Measurements from ENCODE around the gene GLRX3. TPM values are rescaled to one million over a fixed set of nuclear protein-coding genes. Genes with fewer than 3 reads are reported as not detected.

Gene GLRX3
- total RNA-seq, 1 donor from 2014 or later: 23.9 TPM

GRCh38 chr10:130137659-130138478, 1.7 kb downstream of the GLRX3 start:
- DNase-seq (ENCODE audit: low spot score) (no peak), ATAC-seq (no peak)

DNA sequence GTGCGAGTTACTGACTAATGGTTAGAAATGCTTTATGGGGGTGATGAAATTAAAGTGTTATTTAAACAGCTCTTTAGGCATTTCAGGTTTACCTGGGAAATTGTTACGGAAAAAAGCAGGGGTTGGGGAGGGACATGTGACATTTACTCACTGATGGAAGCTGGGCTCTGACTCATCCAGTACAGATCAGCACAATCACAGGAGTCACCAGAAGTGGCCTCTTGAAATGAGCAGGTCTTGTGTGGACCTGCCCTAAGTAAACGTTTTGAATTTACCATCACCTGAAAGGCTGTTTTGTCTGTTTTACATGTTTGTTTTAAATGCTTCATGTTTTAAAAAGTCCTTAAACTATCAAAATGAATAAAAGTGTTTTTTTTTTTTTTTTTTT, 2.3 kb downstream of the GLRX3 start:
- DNase-seq (ENCODE audit: low spot score): no peak
- ATAC-seq: no peak

- DNase-seq (ENCODE audit: low spot score) (no peak), ATAC-seq (no peak)
Measured at GRCh38 chr10:130140425-130140824, 4.2 kb downstream of the GLRX3 start.

DNA sequence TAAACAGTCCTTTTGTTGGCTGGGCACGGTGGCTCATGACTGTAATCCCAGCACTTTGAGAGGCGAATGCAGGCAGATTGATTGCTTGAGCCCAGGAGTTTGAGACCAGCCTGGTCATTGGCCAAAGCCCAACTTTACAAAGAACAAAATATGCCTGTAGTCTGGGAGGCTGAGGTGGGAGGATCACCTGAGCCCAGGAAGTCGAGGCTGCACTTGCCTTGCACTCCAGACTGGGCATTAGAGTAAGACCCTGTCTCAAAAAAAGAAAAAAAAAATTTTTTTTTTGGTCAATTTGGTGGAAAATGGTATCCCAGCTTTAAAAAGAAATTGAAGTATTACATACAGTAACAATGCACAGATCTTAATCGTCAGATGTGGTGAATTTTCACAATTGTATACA, 4.8 kb downstream of the GLRX3 start:
- no peak for ATAC-seq
- DNase-seq (ENCODE audit: low spot score): no peak

DNA sequence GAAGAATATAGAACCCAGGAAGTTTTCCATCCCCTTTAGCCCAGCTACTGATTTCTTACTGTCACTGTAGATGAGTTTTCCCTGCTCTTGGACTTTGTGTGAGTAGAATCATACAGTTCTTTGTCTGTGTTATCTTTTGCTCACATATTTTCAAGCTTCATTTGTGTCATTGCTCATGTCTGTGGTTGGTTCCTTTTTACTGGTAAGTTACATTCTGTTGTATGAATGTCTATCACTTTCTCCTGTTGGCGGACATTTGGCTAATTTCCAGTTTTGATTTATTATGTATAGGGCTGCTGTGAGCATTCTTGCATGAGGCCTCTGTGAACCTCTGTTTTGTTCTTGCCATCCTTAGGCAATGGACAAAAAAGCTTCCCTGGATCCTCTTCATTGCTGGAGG, 5.3 kb downstream of the GLRX3 start:
- no peak for ATAC-seq
- DNase-seq (ENCODE audit: low spot score): no peak

DNA sequence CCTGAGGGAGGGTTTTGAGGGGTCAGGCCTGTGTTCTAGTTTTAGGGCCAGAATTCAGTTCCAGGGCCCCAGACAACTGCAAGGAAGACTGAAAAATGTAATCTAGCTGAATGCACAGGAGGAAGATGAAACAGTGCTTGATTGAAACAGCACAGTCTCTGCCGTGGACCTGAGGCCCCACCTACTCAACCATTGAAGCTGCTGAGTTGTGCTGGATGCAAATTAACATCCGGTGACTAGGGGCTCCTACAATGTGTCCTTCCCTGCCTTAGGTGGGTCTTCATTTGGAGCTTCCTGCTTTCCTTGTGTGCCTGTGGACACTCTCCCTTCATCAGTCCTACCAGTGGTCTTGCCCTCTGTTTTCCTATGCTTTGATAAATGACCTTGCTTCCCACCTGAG, 5.7 kb downstream of the GLRX3 start:
- DNase-seq (ENCODE audit: low spot score): no peak
- no peak for ATAC-seq

- DNase-seq (ENCODE audit: low spot score) (no peak), ATAC-seq (no peak)
Measured at GRCh38 chr10:130146042-130146441, 9.9 kb downstream of the GLRX3 start.

GRCh38 chr10:130159192-130159794, 23.1 kb downstream of the GLRX3 start:
- no peak for DNase-seq (ENCODE audit: low spot score)
- ATAC-seq: no peak

- DNase-seq (ENCODE audit: low spot score) (no peak), ATAC-seq (no peak)
Measured at GRCh38 chr10:130160775-130161174, 24.6 kb downstream of the GLRX3 start.

DNA sequence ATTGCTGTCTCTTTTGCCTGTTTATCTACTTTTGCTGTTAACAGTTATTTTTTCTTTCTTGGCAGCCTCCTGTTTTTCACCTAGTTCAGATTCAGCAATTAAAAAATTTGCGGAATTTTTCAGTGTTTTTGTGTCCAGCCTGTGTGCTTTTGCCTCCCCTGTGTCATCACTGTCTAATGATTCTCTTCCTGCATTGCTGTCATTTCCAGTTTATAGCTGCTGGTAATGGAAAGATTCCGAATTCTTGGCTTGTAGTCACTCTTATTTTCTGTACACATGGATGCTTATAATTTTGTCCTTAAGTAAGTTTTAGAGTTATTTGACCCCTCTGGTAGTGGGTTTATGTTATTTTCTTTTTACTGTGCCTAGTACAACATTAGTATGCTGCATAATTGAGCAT, 25.1 kb downstream of the GLRX3 start:
- ATAC-seq: no peak
- DNase-seq (ENCODE audit: low spot score): no peak

- ATAC-seq: no peak
- no peak for DNase-seq (ENCODE audit: low spot score)
Measured at GRCh38 chr10:130167193-130167592, 31.0 kb downstream of the GLRX3 start.

DNA sequence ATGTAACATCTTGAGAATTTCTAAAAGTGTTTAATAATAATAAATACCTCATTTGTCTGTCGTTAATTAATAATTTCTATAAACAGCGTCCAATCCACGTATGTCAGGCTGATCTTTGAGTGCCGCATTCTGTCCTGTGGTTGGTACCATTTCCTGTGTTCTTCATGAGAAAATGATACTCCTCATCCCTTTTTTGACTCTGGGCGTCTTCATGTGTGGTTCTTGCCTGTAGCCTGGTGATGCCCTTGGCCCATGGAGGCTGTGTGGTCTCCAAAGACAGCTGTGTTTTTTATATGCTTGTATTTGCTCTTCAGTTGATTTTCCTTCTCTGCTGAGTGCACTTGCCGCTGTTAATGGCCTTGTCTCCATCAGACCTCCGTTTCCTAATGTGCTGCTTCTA, 31.5 kb downstream of the GLRX3 start:
- ATAC-seq (no peak), DNase-seq (ENCODE audit: low spot score) (no peak)

GRCh38 chr10:130169136-130169859, 33.1 kb downstream of the GLRX3 start:
- DNase-seq (ENCODE audit: low spot score) (no peak), ATAC-seq (no peak)

DNA sequence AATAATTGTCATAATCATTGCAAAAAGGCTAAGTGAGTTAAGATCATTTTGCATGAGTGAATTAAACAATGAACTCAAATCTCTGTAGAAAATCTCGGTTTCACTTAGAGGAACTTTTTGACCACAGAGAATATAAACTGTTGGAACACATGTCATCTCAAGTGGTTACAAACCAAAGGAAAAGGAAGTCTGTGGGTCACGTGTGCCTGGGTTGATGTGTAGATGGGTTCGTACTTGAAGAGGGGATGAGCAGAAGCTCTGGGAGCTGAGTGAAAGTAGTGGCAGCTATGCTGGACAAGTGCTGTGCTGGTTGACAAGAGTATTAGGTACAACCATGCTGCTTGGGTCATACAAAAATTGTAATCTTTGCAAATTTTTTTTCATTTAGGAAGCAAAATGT, 35.0 kb downstream of the GLRX3 start:
- DNase-seq (ENCODE audit: low spot score) (no peak), ATAC-seq (no peak)

DNA sequence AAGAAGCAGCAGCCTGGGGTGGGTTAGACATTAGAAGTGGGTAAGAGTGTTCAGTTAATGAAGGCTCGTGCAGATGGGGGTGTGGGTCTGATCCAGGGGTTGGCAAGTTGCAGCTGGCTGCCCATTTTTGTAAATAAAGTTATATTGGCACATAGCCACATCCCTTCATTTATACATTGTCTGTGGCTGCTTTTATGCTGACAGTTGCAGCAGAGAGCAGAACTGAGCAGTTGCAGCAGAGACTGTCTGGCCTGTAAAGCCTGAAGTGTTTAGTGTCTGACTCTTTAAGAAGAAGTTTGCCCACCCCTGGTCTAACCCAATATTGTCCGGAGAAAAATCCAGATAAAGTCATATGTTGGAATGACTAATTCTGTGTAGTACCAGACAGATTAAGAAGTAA, 38.1 kb downstream of the GLRX3 start:
- no peak for DNase-seq (ENCODE audit: low spot score)
- no peak for ATAC-seq

- ATAC-seq (no peak), DNase-seq (ENCODE audit: low spot score) (no peak)
Measured at GRCh38 chr10:130175074-130175473, 38.9 kb downstream of the GLRX3 start.

- ATAC-seq (no peak), DNase-seq (ENCODE audit: low spot score) (no peak)
Measured at GRCh38 chr10:130177250-130177649, 41.1 kb downstream of the GLRX3 start.

GRCh38 chr10:130179640-130180039, 43.4 kb downstream of the GLRX3 start:
- peak; percentile 64 for ATAC-seq
- no peak for DNase-seq (ENCODE audit: low spot score)

DNA sequence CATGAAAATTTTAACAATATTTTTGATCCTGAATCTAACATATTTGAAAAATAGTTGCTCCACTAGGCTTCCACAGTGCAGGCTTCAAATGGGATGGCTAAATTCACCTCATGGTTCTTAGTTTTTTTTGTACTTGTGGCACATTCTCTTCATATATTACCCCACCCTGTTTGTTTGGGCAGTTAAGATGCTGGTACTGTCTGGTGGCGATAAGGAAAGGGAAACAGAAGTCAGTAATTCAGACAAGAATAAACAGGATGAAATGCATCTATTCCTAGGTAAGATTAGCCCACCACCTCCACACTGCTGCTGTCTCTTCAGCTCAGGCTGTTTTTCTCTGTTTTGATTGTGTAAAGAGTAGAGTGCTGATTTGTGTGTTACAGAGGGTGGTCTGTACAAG, 44.2 kb downstream of the GLRX3 start:
- ATAC-seq (no peak), DNase-seq (ENCODE audit: low spot score) (no peak)

GRCh38 chr10:130181858-130182257, 45.7 kb downstream of the GLRX3 start:
- DNase-seq (ENCODE audit: low spot score) (no peak), ATAC-seq (no peak)

DNA sequence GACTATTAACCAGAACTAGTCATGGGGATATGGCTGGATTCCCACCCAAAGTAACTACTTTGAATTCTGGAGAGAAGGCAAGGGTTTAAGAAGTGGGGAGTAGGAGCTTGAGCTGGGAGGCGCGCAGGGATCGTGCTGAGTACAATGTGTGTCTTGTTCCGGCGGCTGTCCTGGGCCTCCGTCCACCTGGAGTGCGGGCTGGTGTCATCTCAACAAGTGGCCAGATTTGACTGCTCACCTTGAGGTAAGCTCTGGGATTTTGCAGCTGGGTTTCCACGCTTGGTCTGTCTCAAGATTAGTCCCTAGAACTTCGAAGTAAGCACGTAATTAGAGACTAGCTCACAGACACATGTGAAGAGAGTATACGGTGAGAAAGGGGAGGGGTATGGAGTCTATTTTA, 49.4 kb downstream of the GLRX3 start:
- ATAC-seq: no peak
- DNase-seq (ENCODE audit: low spot score): no peak

Measured in left lobe of liver (tissue), 2 donors.